Neural cell (in vitro differentiated cells): ENCODE measurements around the gene ARID3C. TPM values are rescaled to one million over a fixed set of nuclear protein-coding genes. Genes with fewer than 3 reads are reported as not detected.

Source experiments
- H2AFZ ChIP-seq: fragments of 200-600, 300-800 bp; sonication (generic), shearing (Covaris generic); 2 replicates; pipeline ENCODE4 v1.6.0; 2014; ENCODE audit warnings: low read depth, mild to moderate bottlenecking, antibody characterized with exemption, low read length, moderate library complexity
- H3F3A ChIP-seq: fragments of 200-600 bp; shearing (Covaris generic); 2 replicates; pipeline ENCODE4 v1.6.1; 2016; ENCODE audit warnings: mild to moderate bottlenecking, moderate library complexity, mixed read lengths, antibody characterized with exemption, low read length; ENCODE audit not compliant: insufficient read depth, poor library complexity, severe bottlenecking
- H3K27ac ChIP-seq: fragments of 200-600, 300-800 bp; sonication (generic), shearing (Covaris generic); 2 replicates; pipeline ENCODE4 v1.5.1; 2014; ENCODE audit warnings: mild to moderate bottlenecking, low read length, moderate library complexity
- H3K27me3 ChIP-seq: fragments of 300-800, 200-600 bp; sonication (generic), shearing (Covaris generic); 2 replicates; pipeline ENCODE4 v1.6.0; 2014; ENCODE audit warnings: mild to moderate bottlenecking, low read depth, low read length, moderate library complexity; ENCODE audit not compliant: insufficient read depth
- H3K36me3 ChIP-seq: fragments of 300-800, 200-600 bp; sonication (generic), shearing (Covaris generic); 2 replicates; pipeline ENCODE4 v1.5.1; 2014; ENCODE audit warnings: mild to moderate bottlenecking, antibody characterized with exemption, low read length, moderate library complexity; ENCODE audit not compliant: insufficient read depth
- H3K4me2 ChIP-seq: fragments of 300-800, 200-600 bp; sonication (generic), shearing (Covaris generic); 2 replicates; pipeline ENCODE4 v1.6.0; 2014; ENCODE audit warnings: mild to moderate bottlenecking, low read length
- H3K4me3 ChIP-seq: fragments of 300-800, 200-600 bp; sonication (generic), shearing (Covaris generic); 2 replicates; pipeline ENCODE4 v1.5.1; 2014; ENCODE audit warnings: mild to moderate bottlenecking, low read length, moderate library complexity
- H3K79me2 ChIP-seq: fragments of 200-600 bp; shearing (Covaris generic); replicated peaks from 2 replicates; pipeline ENCODE4 v1.6.0; 2014; ENCODE audit warnings: mild to moderate bottlenecking, low read length, moderate library complexity; ENCODE audit not compliant: insufficient read depth
- H3K9ac ChIP-seq: fragments of 300-800, 200-600 bp; sonication (generic), shearing (Covaris generic); 2 replicates; pipeline ENCODE4 v1.6.1; 2016; ENCODE audit warnings: mild to moderate bottlenecking, low read length, mixed read lengths
- H3K9me2 ChIP-seq: fragments of 200-600 bp; shearing (Covaris generic); 2 replicates; pipeline ENCODE4 v1.6.1; 2016; ENCODE audit warnings: mild to moderate bottlenecking, low read length, mixed read lengths; ENCODE audit not compliant: insufficient read depth
- H3K9me3 ChIP-seq: fragments of 200-600, 300-800 bp; sonication (generic), shearing (Covaris generic); 2 replicates; pipeline ENCODE4 v1.6.1; 2016; ENCODE audit warnings: mild to moderate bottlenecking, mixed run types, low read length, moderate library complexity, mixed read lengths
- H4K20me1 ChIP-seq: fragments of 200-600 bp; shearing (Covaris generic); 2 replicates; pipeline ENCODE4 v1.6.1; 2016; ENCODE audit warnings: mild to moderate bottlenecking, mixed run types; ENCODE audit not compliant: insufficient read depth
- CTCF ChIP-seq: fragments of 450-650 bp; IDR thresholded peaks from 2 replicates; pipeline ENCODE4 v1.5.1; 2014; ENCODE audit warnings: antibody characterized with exemption, mild to moderate bottlenecking, moderate library complexity; ENCODE audit not compliant: poor library complexity, severe bottlenecking
- EP300 ChIP-seq: fragments of 450-650 bp; conservative IDR thresholded peaks from 2 replicates; pipeline ENCODE4 v1.6.1; 2014; ENCODE audit warnings: antibody characterized with exemption, mild to moderate bottlenecking, moderate library complexity; ENCODE audit not compliant: poor library complexity, severe bottlenecking
- EZH2 ChIP-seq: fragments of 200-600, 300-800 bp; shearing (Covaris generic), sonication (generic); IDR thresholded peaks from 2 replicates; pipeline ENCODE4 v1.6.1; 2014; ENCODE audit warnings: antibody characterized with exemption, low read length, borderline replicate concordance, mild to moderate bottlenecking; ENCODE audit not compliant: insufficient read depth, poor library complexity, severe bottlenecking
- MXI1 ChIP-seq: fragments of 450-650 bp; conservative IDR thresholded peaks from 2 replicates; pipeline ENCODE4 v1.6.1; 2014; ENCODE audit warnings: antibody characterized with exemption, mild to moderate bottlenecking; ENCODE audit not compliant: poor library complexity, severe bottlenecking
- POLR2AphosphoS5 ChIP-seq: IDR thresholded peaks from 2 replicates; pipeline ENCODE4 v1.6.1; 2012
- RAD21 ChIP-seq: fragments of 450-650 bp; conservative IDR thresholded peaks from 2 replicates; pipeline ENCODE4 v1.6.1; 2014; ENCODE audit warnings: antibody characterized with exemption, mild to moderate bottlenecking, moderate library complexity
- REST ChIP-seq: IDR thresholded peaks from 2 replicates; pipeline ENCODE4 v1.6.1; 2012; ENCODE audit warnings: borderline replicate concordance
- SMC3 ChIP-seq: fragments of 450-650 bp; conservative IDR thresholded peaks from 2 replicates; pipeline ENCODE4 v1.6.1; 2014; ENCODE audit warnings: antibody characterized with exemption, mild to moderate bottlenecking, moderate library complexity; ENCODE audit not compliant: poor library complexity
- TAF1 ChIP-seq: IDR thresholded peaks from 2 replicates; pipeline ENCODE4 v1.6.1; 2012; ENCODE audit warnings: low read depth
- polyA plus RNA-seq: library from polyadenylated mRNA; depleted of rRNA; stranded (reverse); fragments of >200 nt; gene quantifications from 2 replicates; pipeline ENCODE4 v1.2.3, GENCODE V29; 2014

The ARID3C gene
- polyA plus RNA-seq, 1 donor from 2014 or later = 2.8 TPM

GRCh38 chr9:34611251-34611810, 17.5 kb downstream of the ARID3C start:
- Histone ChIP-seq H3K4me2 (peak overlapping the region; percentile 69), H3K9me3 (no peaks in the 10 kb centered on the region), H3F3A (no peaks in the 10 kb centered on the region), H3K27me3 (no peaks in the 10 kb centered on the region), H2AFZ (peak overlapping the region; percentile 88), H4K20me1 (no peaks in the 10 kb centered on the region), H3K9ac (peak overlapping the region; percentile 85), H3K4me3 (peak overlapping the region; percentile 86), H3K27ac (peak overlapping the region; percentile 71), H3K9me2 (no peaks in the 10 kb centered on the region), H3K36me3 (no peaks in the 10 kb centered on the region), H3K79me2 (no peaks in the 10 kb centered on the region)
- TF ChIP-seq CTCF (no peak), POLR2AphosphoS5 (no peak)

- H3K79me2 ChIP-seq = no peaks in the 10 kb centered on the region
- TF ChIP-seq TAF1 (no peak), RAD21 (no peak), CTCF (no peak), POLR2AphosphoS5 (no peak), EP300 (no peak), MXI1 (no peak), SMC3 (no peak), REST (no peak), EZH2 (no peak)
- H3K4me3 ChIP-seq = peak overlapping the region; percentile 86
- no peak overlapping the region for H3K27ac ChIP-seq
- H3K9ac ChIP-seq = peak overlapping the region; percentile 85
- H3K9me3 ChIP-seq = no peaks in the 10 kb centered on the region
- H4K20me1 ChIP-seq = no peaks in the 10 kb centered on the region
- H3K4me2 ChIP-seq = no peak overlapping the region
- no peaks in the 10 kb centered on the region for H3K36me3 ChIP-seq
- H3K9me2 ChIP-seq = no peaks in the 10 kb centered on the region
- no peak overlapping the region for H2AFZ ChIP-seq
- no peaks in the 10 kb centered on the region for H3F3A ChIP-seq
- H3K27me3 ChIP-seq = no peaks in the 10 kb centered on the region
These were observed 18.2 kb downstream of the ARID3C start for GRCh38 chr9:34610434-34611206.
